ENCODE measurements around the gene PPIL4.

PPIL4 gene

DNA sequence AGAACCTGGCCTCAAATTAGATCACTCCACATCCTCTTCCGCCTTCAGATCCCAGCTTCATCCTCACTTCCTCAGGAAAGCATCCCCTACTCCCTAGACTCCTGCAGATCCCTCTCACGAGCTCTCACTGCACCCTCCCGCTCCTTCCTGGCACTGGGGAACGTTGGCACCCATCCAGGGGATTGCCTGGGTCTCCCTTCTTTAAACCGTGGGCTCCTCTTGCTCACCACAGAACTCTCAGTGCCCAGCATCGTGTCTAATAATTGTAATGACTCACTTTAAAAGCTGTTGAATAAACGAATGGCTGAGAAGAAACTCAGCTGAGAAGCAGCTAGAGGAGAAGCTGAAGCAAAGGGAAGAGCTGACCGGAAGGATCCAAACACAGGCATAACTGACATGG lies 81.4 kb downstream of the PPIL4 start:
- TF ChIP-seq GATA3 (IDR thresholded peaks at IDR 0.05; ENCODE audit: low read depth, low read length), result no peak
- no peak for TF ChIP-seq GATA2 (IDR thresholded peaks at IDR 0.05; ENCODE audit: low read depth, low read length)

DNA sequence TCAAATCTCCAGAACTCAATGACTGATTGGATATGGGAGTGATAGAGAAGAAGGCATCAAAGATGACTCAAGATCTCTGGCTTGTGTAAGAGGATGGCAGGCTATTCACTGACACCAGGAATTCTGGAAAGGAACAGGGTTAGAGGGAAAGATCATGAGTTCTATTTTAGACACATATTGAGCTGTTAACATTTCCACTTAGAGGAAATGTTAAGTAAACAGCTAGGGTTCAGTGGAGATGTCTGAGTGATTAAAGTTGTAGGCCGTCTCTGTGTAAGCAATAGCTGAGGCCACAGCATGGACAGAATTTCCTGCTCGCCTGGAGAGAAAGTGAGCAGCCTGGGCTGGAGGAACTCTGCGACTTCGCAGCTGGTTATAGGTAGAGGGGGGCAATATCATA lies 82.1 kb downstream of the PPIL4 start:
- TF ChIP-seq GATA2 (IDR thresholded peaks at IDR 0.05; ENCODE audit: low read depth, low read length), result no peak
- TF ChIP-seq GATA3 (IDR thresholded peaks at IDR 0.05; ENCODE audit: low read depth, low read length), result no peak

DNA sequence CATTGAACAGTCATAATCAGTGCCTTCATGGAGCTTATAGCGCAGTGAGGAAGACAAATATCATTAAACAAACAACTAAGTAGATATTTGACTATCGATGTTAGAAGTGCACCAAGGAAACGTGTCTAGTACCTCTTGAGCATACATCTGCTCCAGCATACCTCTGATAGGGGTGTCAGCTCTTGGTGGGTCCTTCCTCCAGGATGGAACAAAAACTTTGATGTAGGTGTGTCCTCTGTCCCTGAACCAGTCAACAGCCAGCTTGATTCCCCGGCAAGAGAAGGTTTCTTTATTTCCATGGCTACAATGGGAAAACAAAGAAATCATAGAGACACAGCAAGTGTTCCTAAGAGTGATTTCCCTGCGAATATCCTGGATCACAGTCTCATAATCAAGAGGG lies 84.2 kb downstream of the PPIL4 start:
- TF ChIP-seq GATA2 (IDR thresholded peaks at IDR 0.05; ENCODE audit: low read depth, low read length), result no peak
- no peak for TF ChIP-seq GATA3 (IDR thresholded peaks at IDR 0.05; ENCODE audit: low read depth, low read length)

DNA sequence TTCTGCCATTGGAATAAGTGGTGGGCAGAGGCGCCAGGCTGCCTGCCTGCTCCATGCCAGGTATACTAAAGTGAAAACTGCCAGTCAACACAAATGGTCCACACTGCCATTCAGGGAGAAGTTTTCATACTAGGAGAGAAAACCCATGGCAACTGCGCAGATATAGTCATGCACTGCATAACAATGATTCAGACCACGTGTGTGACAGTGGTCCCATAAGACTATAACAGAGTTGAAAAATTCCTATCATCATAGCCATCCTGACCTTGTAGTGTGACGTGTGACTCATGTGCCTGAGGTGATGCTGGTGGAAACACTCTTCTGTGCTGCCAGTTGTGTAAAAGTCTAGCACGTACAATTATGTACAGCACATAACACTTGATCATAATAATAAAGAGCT lies 86.1 kb downstream of the PPIL4 start:
- TF ChIP-seq GATA3 (IDR thresholded peaks at IDR 0.05; ENCODE audit: low read depth, low read length), result no peak
- TF ChIP-seq GATA2 (IDR thresholded peaks at IDR 0.05; ENCODE audit: low read depth, low read length), result no peak

DNA sequence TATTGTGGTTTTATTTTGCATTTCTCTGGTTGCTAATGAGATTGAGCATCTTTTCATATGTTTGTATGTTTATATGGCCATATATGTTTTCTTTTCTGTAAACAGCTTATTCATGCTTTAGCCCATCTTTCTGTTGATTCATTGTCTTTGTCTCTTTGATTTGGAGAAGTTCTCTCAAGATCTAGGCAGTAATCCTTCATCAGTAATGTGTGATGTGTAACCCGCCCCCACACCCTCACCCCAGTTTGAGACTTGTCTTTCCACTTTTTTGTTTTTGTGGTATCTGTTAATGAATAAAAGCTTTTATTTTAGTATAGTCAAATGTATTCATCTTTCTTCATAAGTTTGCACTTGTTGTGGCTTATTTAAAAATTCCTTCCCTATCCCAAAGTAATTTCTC lies 87.0 kb downstream of the PPIL4 start:
- no peak for TF ChIP-seq GATA3 (IDR thresholded peaks at IDR 0.05; ENCODE audit: low read depth, low read length)
- TF ChIP-seq GATA2 (IDR thresholded peaks at IDR 0.05; ENCODE audit: low read depth, low read length), result no peak

DNA sequence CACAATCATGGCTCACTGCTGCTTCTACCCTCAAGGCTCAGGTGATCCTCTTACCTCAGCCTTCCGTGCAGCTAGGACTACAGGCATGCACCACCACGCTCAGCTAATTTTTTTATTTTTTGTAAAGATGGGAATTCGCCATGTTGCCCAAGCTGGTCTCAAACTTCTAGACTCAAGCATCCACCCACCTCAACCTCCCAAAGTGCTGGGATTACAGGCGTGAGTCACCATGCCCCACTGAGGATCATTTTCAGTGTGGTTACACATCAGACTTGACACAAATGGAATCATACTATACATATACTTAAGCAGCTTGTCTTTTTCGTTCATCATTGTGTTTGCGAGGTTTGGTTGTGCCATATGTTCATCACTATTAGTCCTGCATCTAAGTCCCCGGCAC lies 87.6 kb downstream of the PPIL4 start:
- TF ChIP-seq GATA3 (IDR thresholded peaks at IDR 0.05; ENCODE audit: low read depth, low read length) (no peak), GATA2 (IDR thresholded peaks at IDR 0.05; ENCODE audit: low read depth, low read length) (no peak)

DNA sequence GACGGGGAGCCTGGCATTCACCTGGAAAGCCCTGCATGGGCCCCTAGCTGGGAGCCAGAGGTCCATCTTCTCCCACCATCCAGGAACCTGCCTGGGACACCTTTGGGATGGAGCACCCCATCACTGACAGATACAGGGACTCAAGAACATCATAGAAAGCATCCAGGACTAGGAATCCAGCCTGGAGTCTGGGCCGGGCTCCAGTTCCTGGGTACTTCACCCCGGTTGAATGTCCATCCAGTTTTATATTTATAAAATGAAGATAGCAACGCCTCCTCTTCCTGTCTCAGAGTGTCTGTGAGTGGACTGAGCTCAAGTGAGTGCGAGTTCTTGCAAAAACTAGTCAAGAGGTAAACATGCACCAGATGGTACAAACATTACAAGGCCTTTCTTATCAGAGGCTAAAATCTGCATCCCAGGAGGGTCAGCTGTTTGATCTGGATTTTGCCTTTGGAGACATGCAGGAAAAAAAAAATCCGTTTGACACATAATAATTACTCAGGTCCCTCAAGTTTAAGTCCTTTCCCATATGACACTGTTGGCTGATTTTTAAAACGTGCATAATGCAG lies 88.4 kb downstream of the PPIL4 start:
- TF ChIP-seq GATA2 (IDR thresholded peaks at IDR 0.05; ENCODE audit: low read depth, low read length) (peak; percentile 13; the same call in 1 of the 2 replicates), GATA3 (IDR thresholded peaks at IDR 0.05; ENCODE audit: low read depth, low read length) (no peak)

DNA sequence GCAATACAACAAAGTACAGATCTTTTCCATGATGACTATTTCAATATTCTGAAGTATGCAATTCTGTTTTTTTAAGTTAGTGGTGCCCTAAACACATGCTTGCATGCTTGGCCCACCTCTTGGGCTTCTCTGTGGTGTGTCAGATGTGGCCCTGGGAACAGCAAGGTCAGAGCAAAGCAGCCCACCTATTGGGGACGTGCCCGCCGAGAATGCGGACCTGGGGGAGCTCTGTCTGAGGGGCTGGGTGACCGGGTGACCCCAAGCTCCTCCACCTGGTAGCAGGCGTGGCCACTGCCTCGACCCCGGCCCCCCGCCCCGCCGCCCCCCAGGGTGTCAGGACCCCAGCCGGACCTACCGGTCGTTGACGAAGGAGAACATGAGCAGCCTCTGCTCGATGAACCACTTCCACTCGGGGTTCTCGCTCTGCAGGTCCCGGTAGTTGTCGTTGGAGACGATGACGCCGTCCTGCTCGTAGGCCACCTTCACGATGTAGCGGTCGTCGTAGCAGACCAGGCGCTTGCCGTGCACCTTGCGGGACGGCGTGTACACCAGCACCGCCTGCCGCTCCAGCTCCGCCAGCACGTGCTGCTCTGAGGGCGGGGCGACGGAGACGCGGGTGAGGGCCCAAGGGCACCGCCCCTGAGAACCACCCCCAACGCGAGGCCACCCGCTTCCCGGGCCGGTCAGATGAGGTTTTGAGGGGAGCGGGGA lies 89.4 kb downstream of the PPIL4 start:
- TF ChIP-seq GATA2 (IDR thresholded peaks at IDR 0.05; ENCODE audit: low read depth, low read length) (no peak), GATA3 (IDR thresholded peaks at IDR 0.05; ENCODE audit: low read depth, low read length) (no peak)

DNA sequence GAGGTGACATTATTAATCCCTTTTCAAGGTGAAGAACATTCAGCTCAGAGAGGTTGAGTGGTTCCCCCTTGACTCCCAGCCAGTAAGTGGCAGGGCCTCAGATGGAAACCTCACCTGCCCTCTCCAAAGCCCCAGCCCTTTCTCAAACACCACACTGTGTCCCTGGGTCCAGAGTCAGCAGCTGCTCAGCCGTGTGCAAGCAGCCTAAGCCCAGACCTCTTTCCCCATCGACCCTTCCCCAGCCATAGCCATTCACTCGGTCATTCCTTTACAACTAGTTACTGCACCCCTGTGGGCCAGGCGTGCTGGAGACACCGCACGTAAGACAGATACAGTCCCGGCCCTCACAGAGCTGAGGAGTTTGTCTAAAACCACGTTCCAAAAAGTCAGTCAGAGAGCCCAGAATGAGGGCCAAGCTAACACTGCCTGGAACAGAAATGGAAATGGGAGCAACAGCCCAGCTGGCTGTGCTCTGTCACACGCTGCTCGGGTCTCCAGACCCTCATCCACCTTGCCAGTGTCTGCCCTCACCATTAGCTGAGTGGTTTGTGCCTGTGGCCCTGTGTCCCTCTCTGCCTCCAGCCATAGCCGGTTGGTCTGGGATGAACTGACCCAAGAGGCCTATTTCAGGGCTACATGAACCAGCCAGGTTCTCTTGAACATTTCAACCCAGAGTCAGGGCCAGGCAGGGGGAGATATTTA lies 90.7 kb downstream of the PPIL4 start:
- TF ChIP-seq GATA2 (IDR thresholded peaks at IDR 0.05; ENCODE audit: low read depth, low read length) (no peak), GATA3 (IDR thresholded peaks at IDR 0.05; ENCODE audit: low read depth, low read length) (no peak)
